ENCODE data around the gene FBXO33. TPM values are rescaled to one million over a fixed set of nuclear protein-coding genes. Genes with fewer than 3 reads are reported as not detected.
A peak's percentile ranks its signal among the peaks of the same experiment; 100 is the strongest.

Gene FBXO33
- polyA plus RNA-seq, 3 donors: 10.3 to 12.6 (median 11.8) TPM

- no peak for DNase-seq (ENCODE audit: extremely low read depth in 1 of 11, low read depth in 9 of 11, low spot score in 4 of 11)
Measured at GRCh38 chr14:39434401-39434800, 2.2 kb upstream of the FBXO33 start.

GRCh38 chr14:39433452-39433813 lies 1.2 kb upstream of the FBXO33 start:
- peak in 1 of 11 donors; percentile 20 for DNase-seq (ENCODE audit: extremely low read depth in 1 of 11, low read depth in 9 of 11, low spot score in 4 of 11)

- DNase-seq (ENCODE audit: extremely low read depth in 1 of 11, low read depth in 9 of 11, low spot score in 4 of 11): peak; percentile 70 to 87 (median 83)
Measured at GRCh38 chr14:39432619-39433451, 602 bp upstream of the FBXO33 start.

GRCh38 chr14:39431416-39432178 lies 636 bp downstream of the FBXO33 start:
- peak in 8 of 11 donors; percentile 20 to 41 (median 30) for DNase-seq (ENCODE audit: extremely low read depth in 1 of 11, low read depth in 9 of 11, low spot score in 4 of 11)

GRCh38 chr14:39430762-39431415 lies 1.3 kb downstream of the FBXO33 start:
- peak in 4 of 11 donors; percentile 3 to 24 (median 11) for DNase-seq (ENCODE audit: extremely low read depth in 1 of 11, low read depth in 9 of 11, low spot score in 4 of 11)

- DNase-seq (ENCODE audit: extremely low read depth in 1 of 11, low read depth in 9 of 11, low spot score in 4 of 11): no peak
Measured at GRCh38 chr14:39428118-39428517, 4.1 kb downstream of the FBXO33 start.

- DNase-seq (ENCODE audit: extremely low read depth in 1 of 11, low read depth in 9 of 11, low spot score in 4 of 11): peak in 2 of 11 donors; percentile 17 to 19
Measured at GRCh38 chr14:39426605-39427004, 5.6 kb downstream of the FBXO33 start.

GRCh38 chr14:39425947-39426346 lies 6.3 kb downstream of the FBXO33 start:
- DNase-seq (ENCODE audit: extremely low read depth in 1 of 11, low read depth in 9 of 11, low spot score in 4 of 11): no peak

GRCh38 chr14:39423793-39424192 lies 8.4 kb downstream of the FBXO33 start:
- no peak for DNase-seq (ENCODE audit: extremely low read depth in 1 of 11, low read depth in 9 of 11, low spot score in 4 of 11)

- DNase-seq (ENCODE audit: extremely low read depth in 1 of 11, low read depth in 9 of 11, low spot score in 4 of 11): no peak
Measured at GRCh38 chr14:39422243-39422642, 10.0 kb downstream of the FBXO33 start.

GRCh38 chr14:39419272-39419671 lies 13.0 kb downstream of the FBXO33 start:
- DNase-seq (ENCODE audit: extremely low read depth in 1 of 11, low read depth in 9 of 11, low spot score in 4 of 11): no peak

GRCh38 chr14:39417014-39417413 lies 15.2 kb downstream of the FBXO33 start:
- DNase-seq (ENCODE audit: extremely low read depth in 1 of 11, low read depth in 9 of 11, low spot score in 4 of 11): no peak

GRCh38 chr14:39416072-39416471 lies 16.2 kb downstream of the FBXO33 start:
- DNase-seq (ENCODE audit: extremely low read depth in 1 of 11, low read depth in 9 of 11, low spot score in 4 of 11): no peak

- DNase-seq (ENCODE audit: extremely low read depth in 1 of 11, low read depth in 9 of 11, low spot score in 4 of 11): no peak
Measured at GRCh38 chr14:39406560-39406959, 25.7 kb downstream of the FBXO33 start.

- no peak for DNase-seq (ENCODE audit: extremely low read depth in 1 of 11, low read depth in 9 of 11, low spot score in 4 of 11)
Measured at GRCh38 chr14:39398382-39398781, 33.9 kb downstream of the FBXO33 start.

- no peak for DNase-seq (ENCODE audit: extremely low read depth in 1 of 11, low read depth in 9 of 11, low spot score in 4 of 11)
Measured at GRCh38 chr14:39396448-39396847, 35.8 kb downstream of the FBXO33 start.

- DNase-seq (ENCODE audit: extremely low read depth in 1 of 11, low read depth in 9 of 11, low spot score in 4 of 11): no peak
Measured at GRCh38 chr14:39395555-39396254, 36.5 kb downstream of the FBXO33 start.

GRCh38 chr14:39393289-39393688 lies 38.9 kb downstream of the FBXO33 start:
- DNase-seq (ENCODE audit: extremely low read depth in 1 of 11, low read depth in 9 of 11, low spot score in 4 of 11): no peak

GRCh38 chr14:39384177-39384576 lies 48.1 kb downstream of the FBXO33 start:
- no peak for DNase-seq (ENCODE audit: extremely low read depth in 1 of 11, low read depth in 9 of 11, low spot score in 4 of 11)
